ENCODE results near the gene PNMA8C. TPM values are rescaled to one million over a fixed set of nuclear protein-coding genes. Genes with fewer than 3 reads are reported as not detected.

PNMA8C gene
- total RNA-seq, 6 experiments from 2014 or later: 0.05 to 0.09 (median 0.07) TPM; not detected in 3

DNA sequence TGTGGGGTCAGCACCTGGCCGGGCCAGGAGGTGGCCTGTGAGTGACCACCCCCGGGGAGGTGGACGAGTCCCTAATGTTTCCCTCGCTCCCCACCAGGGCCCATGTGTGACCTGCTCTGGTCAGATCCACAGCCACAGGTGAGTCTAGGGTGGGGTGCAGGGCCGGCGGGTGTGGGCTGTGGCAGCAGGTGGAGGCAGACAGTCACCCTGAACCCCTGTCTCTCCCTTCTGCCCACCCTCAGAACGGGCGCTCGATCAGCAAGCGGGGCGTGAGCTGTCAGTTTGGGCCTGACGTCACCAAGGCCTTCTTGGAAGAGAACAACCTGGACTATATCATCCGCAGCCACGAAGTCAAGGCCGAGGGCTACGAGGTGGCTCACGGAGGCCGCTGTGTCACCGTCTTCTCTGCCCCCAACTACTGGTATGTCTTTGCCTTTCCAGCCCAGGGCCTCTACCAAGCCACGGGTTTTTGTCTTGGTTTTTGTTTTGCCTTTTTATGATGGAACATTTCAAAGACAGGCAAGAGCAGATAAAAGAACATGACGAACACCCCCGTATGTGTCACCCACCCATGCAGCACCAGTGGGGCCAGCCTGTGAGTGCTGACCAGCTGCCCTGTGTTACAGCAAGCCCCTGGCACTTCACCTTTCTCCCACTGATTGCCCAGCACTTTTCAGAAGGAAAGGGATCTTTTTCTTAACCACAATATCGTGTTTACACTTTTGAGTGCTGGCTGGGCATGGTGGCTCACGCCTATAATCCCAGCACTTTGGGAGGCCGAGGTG, 40.2 kb downstream of the PNMA8C start:
- H3K27ac Mint-ChIP-seq: no peak overlapping the region
- no peak for TF ChIP-seq CTCF (IDR thresholded peaks at IDR 0.05)
- H3K9me3 Mint-ChIP-seq: peaks cover 14% of the 10 kb centered on the region
- DNase-seq: no peak
- peaks cover 4% of the 10 kb centered on the region for H3K27me3 Mint-ChIP-seq (ENCODE audit: insufficient read depth)
- H3K4me3 Mint-ChIP-seq: no peak overlapping the region
- peaks cover 24% of the 10 kb centered on the region for H3K4me1 Mint-ChIP-seq (ENCODE audit: low read depth)
- peaks cover 34% of the 10 kb centered on the region for H3K36me3 Mint-ChIP-seq (ENCODE audit: low read depth)

- Mint-ChIP-seq H3K4me1 (ENCODE audit: low read depth) (peaks cover 16% of the 10 kb centered on the region), H3K9me3 (peaks cover 14% of the 10 kb centered on the region), H3K36me3 (ENCODE audit: low read depth) (peaks cover 34% of the 10 kb centered on the region)
Observed at GRCh38 chr19:46387713-46388130, 41.0 kb downstream of the PNMA8C start.

DNA sequence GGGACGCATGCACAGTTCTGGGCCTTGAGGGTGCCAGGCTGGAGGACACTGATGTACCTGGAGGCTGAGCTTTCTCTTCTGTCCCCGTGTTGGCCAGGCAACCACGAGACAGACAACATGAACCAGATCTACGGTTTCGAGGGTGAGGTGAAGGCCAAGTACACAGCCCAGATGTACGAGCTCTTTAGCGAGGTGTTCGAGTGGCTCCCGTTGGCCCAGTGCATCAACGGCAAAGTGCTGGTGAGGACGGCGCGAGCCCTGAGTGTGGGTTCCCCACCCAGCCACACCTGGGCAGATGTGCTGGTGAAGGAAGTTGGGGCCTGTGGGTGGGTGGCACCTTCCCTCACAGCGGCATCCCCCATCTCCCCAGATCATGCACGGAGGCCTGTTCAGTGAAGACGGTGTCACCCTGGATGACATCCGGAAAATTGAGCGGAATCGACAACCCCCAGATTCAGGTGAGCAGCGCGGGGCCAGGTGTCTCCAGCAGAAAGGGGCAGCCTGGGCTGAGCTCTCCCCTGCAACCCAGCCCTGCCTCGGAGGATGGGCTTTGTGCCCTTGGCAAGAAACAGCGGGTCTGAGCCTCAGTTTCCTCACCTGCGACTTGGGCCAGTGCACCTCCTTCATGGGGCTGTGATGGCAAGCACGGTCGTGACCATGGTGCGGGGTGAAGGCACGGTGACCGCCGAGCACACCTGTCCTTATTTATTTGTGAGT, 41.6 kb downstream of the PNMA8C start:
- H3K9me3 Mint-ChIP-seq: peaks cover 14% of the 10 kb centered on the region
- H3K27ac Mint-ChIP-seq: no peak overlapping the region
- TF ChIP-seq CTCF (IDR thresholded peaks at IDR 0.05): no peak
- H3K36me3 Mint-ChIP-seq (ENCODE audit: low read depth): peaks cover 34% of the 10 kb centered on the region
- peaks cover 10% of the 10 kb centered on the region for H3K4me1 Mint-ChIP-seq (ENCODE audit: low read depth)
- peaks cover 4% of the 10 kb centered on the region for H3K27me3 Mint-ChIP-seq (ENCODE audit: insufficient read depth)
- H3K4me3 Mint-ChIP-seq: no peak overlapping the region
- DNase-seq: no peak

More at GRCh38 chr19:46387713-46388130, 41.0 kb downstream of the PNMA8C start:
- no peak overlapping the region for H3K27ac Mint-ChIP-seq
- DNase-seq: no peak
- no peak overlapping the region for H3K4me3 Mint-ChIP-seq
- TF ChIP-seq CTCF (IDR thresholded peaks at IDR 0.05): no peak
- H3K27me3 Mint-ChIP-seq (ENCODE audit: insufficient read depth): peaks cover 4% of the 10 kb centered on the region

DNA sequence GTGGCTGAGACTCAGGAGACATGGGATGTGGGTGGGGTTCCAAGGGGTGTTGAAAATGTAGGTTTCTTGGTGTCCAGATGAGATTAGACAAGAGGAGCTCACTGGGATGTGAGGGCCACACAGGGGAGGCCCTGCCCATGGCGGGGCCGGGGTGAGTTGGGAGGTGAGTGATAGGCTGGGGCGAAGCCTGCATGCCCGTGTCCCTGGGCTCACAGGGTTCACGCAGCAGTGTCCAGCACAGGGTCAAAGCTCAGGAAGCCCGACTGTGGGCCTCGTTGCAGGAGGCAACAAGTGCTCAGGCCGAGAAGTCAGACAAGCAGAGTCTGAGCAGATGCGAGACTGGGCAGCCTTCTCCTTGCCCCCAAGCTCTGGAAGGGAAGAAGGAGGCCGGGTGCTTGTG, 42.6 kb downstream of the PNMA8C start:
- Mint-ChIP-seq H3K27me3 (ENCODE audit: insufficient read depth) (peaks cover 3% of the 10 kb centered on the region), H3K4me1 (ENCODE audit: low read depth) (peaks cover 3% of the 10 kb centered on the region), H3K27ac (no peak overlapping the region), H3K4me3 (no peak overlapping the region), H3K9me3 (peaks cover 14% of the 10 kb centered on the region), H3K36me3 (ENCODE audit: low read depth) (peaks cover 36% of the 10 kb centered on the region)
- DNase-seq: no peak
- TF ChIP-seq CTCF (IDR thresholded peaks at IDR 0.05): no peak

DNA sequence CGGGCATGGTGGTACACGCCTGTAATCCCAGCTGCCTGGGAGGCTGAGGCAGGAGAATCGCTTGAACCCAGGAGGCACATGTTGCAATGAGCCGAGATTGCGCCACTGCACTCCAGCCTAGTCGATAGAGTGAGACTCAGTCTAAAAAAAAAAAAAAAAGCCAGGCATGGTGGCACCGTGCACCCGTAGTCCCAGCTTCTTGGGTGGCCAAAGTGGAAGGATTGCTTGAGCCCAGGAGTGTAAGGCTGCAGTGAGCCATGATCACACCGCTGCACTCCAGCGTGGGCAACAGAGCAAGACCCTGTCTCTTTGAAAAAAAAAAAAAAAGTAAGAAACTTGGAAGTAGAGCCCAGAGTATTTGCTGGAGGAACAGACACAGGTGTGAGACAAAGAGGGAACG, 43.1 kb downstream of the PNMA8C start:
- peaks cover 6% of the 10 kb centered on the region for H3K4me1 Mint-ChIP-seq (ENCODE audit: low read depth)
- peaks cover 3% of the 10 kb centered on the region for H3K27me3 Mint-ChIP-seq (ENCODE audit: insufficient read depth)
- no peak for TF ChIP-seq CTCF (IDR thresholded peaks at IDR 0.05)
- H3K27ac Mint-ChIP-seq: no peak overlapping the region
- peaks cover 14% of the 10 kb centered on the region for H3K9me3 Mint-ChIP-seq
- no peak overlapping the region for H3K4me3 Mint-ChIP-seq
- no peak for DNase-seq
- peaks cover 41% of the 10 kb centered on the region for H3K36me3 Mint-ChIP-seq (ENCODE audit: low read depth)

All from HFFc6 (cell line).